LNCaP clone FGC (cell line): ENCODE data around the gene NOS2.
"Not testable (repeated sequence)": the region's sequence is repeated elsewhere in the genome, so short reads cannot be mapped to it uniquely, and the experiment has no call there.

Experiments
- DNase-seq: peaks from one replicate; pipeline ENCODE4 v3.0.0-alpha.2; 2011; ENCODE audit warnings: low read depth
- H3K4me3 ChIP-seq: 2 replicates; pipeline ENCODE4 v1.5.1; 2011; ENCODE audit warnings: mild to moderate bottlenecking, low read depth, low read length, control low read depth
- CTCF ChIP-seq: IDR thresholded peaks from 2 replicates; pipeline ENCODE4 v1.5.1; 2012; ENCODE audit warnings: mild to moderate bottlenecking; ENCODE audit not compliant: control insufficient read depth, insufficient read depth; ENCODE audit errors: extremely low read depth

Gene NOS2

GRCh38 chr17:27741971-27742575 is 58.3 kb downstream of the NOS2 start:
- H3K4me3 ChIP-seq: no peak overlapping the region
- no peak for TF ChIP-seq CTCF
- DNase-seq: no peak

- TF ChIP-seq CTCF: no peak
- no peak for DNase-seq
- no peak overlapping the region for H3K4me3 ChIP-seq
Observed at GRCh38 chr17:27741361-27741861, 58.9 kb downstream of the NOS2 start.

DNA sequence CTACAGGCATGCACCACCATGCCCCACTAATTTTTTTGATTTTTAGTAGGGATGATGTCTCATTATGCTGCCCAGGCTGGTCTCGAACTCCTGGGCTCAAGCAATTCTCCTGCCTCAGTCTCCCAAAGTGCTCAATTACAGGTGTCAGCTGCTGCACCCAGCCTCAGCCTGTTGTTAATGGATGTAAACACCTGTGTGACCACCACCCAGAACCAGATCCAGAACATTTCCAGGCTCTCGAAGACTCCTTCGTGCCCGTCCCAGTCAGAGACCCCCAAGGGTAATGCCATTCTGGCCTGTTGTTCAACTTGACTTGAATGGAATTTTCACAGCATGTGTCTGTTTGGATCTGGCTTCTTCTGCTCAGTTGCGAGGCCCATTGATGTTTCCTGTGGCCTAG is 59.8 kb downstream of the NOS2 start:
- not testable (repeated sequence) for H3K4me3 ChIP-seq, DNase-seq

- H3K4me3 ChIP-seq: no peak overlapping the region
- no peak for DNase-seq
Observed at GRCh38 chr17:27733773-27734172, 66.6 kb downstream of the NOS2 start.

GRCh38 chr17:27732746-27733145 is 67.6 kb downstream of the NOS2 start:
- not testable (repeated sequence) for H3K4me3 ChIP-seq, DNase-seq

More at GRCh38 chr17:27733773-27734172, 66.6 kb downstream of the NOS2 start:
- TF ChIP-seq CTCF: no peak

DNA sequence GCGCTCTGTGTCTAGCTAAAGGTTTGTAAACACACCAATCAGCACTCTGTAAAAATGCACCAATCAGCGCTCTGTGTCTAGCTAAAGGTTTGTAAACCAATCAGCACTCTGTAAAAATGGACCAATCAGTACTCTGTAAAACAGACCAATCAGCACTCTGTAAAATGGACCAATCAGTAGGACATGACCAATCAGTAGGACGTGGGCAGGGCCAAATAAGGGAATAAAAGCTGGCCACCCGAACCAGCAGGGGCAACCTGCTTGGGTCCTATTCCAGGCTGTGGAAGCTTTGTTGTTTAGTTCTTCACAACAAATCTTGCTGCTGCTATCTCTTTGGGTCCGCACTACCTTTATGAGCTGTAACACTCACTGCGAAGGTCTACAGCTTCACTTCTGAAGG is 74.3 kb downstream of the NOS2 start:
- H3K4me3 ChIP-seq, DNase-seq: not testable (repeated sequence)

DNA sequence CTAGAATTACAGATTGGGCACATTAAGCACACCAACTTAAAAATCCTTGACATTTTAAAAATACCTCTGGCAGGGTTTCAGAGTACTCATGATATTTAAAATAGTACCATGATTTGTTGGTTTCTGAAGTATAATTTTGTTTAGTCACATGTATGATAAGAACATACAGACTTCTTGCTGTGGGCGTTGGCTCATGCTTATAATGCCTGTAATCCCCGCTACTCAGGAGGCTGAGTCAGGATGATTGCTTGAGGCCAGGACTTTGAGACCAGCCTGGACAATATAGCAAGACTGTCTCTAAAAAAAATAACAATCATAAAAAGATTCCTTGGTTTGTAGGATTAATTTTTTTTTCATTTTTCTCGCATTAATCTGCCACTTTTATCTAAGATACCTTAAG is 78.5 kb downstream of the NOS2 start:
- DNase-seq: no peak
- no peak overlapping the region for H3K4me3 ChIP-seq
- no peak for TF ChIP-seq CTCF
